Muscle layer of colon (tissue), 2 donors: ENCODE measurements around the gene ALDH5A1.

Experiments used
- H3K27ac ChIP-seq: one replicate; pipeline ENCODE4 v1.7.0; 2013; ENCODE audit warnings: low read depth, mild to moderate bottlenecking, low read length, moderate library complexity
- H3K27me3 ChIP-seq, 2 donors: one replicate each; pipeline ENCODE4 v1.7.0; 2013; ENCODE audit warnings: low read length in 2 of 2, mild to moderate bottlenecking in 2 of 2; ENCODE audit not compliant: insufficient read depth in 2 of 2, control insufficient read depth in 1 of 2
- H3K36me3 ChIP-seq: one replicate; pipeline ENCODE4 v1.7.0; 2013; ENCODE audit warnings: mild to moderate bottlenecking, low read length; ENCODE audit not compliant: insufficient read depth
- H3K4me1 ChIP-seq: one replicate; pipeline ENCODE4 v1.7.0; 2013; ENCODE audit warnings: mild to moderate bottlenecking, low read length; ENCODE audit not compliant: insufficient read depth
- H3K4me3 ChIP-seq, 2 donors: one replicate each; pipeline ENCODE4 v1.7.0; 2013; ENCODE audit warnings: low read length in 2 of 2, low read depth in 1 of 2, mild to moderate bottlenecking in 1 of 2, moderate library complexity in 1 of 2
- H3K9ac ChIP-seq: one replicate; pipeline ENCODE4 v1.7.0; 2013; ENCODE audit warnings: low read length
- H3K9me3 ChIP-seq: one replicate; pipeline ENCODE4 v1.7.0; 2013; ENCODE audit warnings: mild to moderate bottlenecking, low read length
- donor health status: abdominal sarcoma.
- donor health status: Adenocarcinoma of cecum.

ALDH5A1 gene

GRCh38 chr6:24551139-24551538, 56.4 kb downstream of the ALDH5A1 start:
- Histone ChIP-seq H3K36me3 (no peaks in the 10 kb centered on the region), H3K9ac (no peak overlapping the region), H3K9me3 (no peaks in the 10 kb centered on the region), H3K27ac (no peak overlapping the region), H3K4me3 (no peak overlapping the region), H3K4me1 (no peaks in the 10 kb centered on the region), H3K27me3 (no peaks in the 10 kb centered on the region)

- Histone ChIP-seq H3K9ac (no peak overlapping the region), H3K4me1 (no peaks in the 10 kb centered on the region), H3K27me3 (no peaks in the 10 kb centered on the region), H3K36me3 (no peaks in the 10 kb centered on the region), H3K27ac (no peak overlapping the region), H3K9me3 (no peaks in the 10 kb centered on the region), H3K4me3 (no peak overlapping the region)
These were observed 59.7 kb downstream of the ALDH5A1 start for GRCh38 chr6:24554474-24554873.

- Histone ChIP-seq H3K9ac (no peak overlapping the region), H3K9me3 (no peaks in the 10 kb centered on the region), H3K36me3 (no peaks in the 10 kb centered on the region), H3K4me3 (no peak overlapping the region), H3K27me3 (no peaks in the 10 kb centered on the region), H3K27ac (no peak overlapping the region), H3K4me1 (no peaks in the 10 kb centered on the region)
These were observed 63.7 kb downstream of the ALDH5A1 start for GRCh38 chr6:24558516-24558915.

GRCh38 chr6:24564081-24564480, 69.3 kb downstream of the ALDH5A1 start:
- H3K4me3 ChIP-seq, result no peak overlapping the region
- no peaks in the 10 kb centered on the region for H3K27me3 ChIP-seq
- H3K36me3 ChIP-seq, result no peaks in the 10 kb centered on the region
- H3K27ac ChIP-seq, result no peak overlapping the region
- H3K9ac ChIP-seq, result no peak overlapping the region
- no peaks in the 10 kb centered on the region for H3K4me1 ChIP-seq
- H3K9me3 ChIP-seq, result no peaks in the 10 kb centered on the region

- Histone ChIP-seq H3K9ac (no peak overlapping the region), H3K9me3 (no peaks in the 10 kb centered on the region), H3K4me1 (no peaks in the 10 kb centered on the region), H3K27me3 (no peaks in the 10 kb centered on the region), H3K4me3 (no peak overlapping the region), H3K27ac (no peak overlapping the region), H3K36me3 (no peaks in the 10 kb centered on the region)
These were observed 70.4 kb downstream of the ALDH5A1 start for GRCh38 chr6:24565196-24565595.

- H3K9me3 ChIP-seq, result no peaks in the 10 kb centered on the region
- H3K4me3 ChIP-seq, result no peak overlapping the region
- no peaks in the 10 kb centered on the region for H3K4me1 ChIP-seq
- H3K36me3 ChIP-seq, result no peaks in the 10 kb centered on the region
- no peak overlapping the region for H3K27ac ChIP-seq
- H3K27me3 ChIP-seq, result no peaks in the 10 kb centered on the region
- no peak overlapping the region for H3K9ac ChIP-seq
These were observed 71.4 kb downstream of the ALDH5A1 start for GRCh38 chr6:24566020-24566767.

- no peaks in the 10 kb centered on the region for H3K4me1 ChIP-seq
- H3K9me3 ChIP-seq, result no peaks in the 10 kb centered on the region
- no peaks in the 10 kb centered on the region for H3K36me3 ChIP-seq
- no peaks in the 10 kb centered on the region for H3K27me3 ChIP-seq
- no peak overlapping the region for H3K27ac ChIP-seq
- H3K4me3 ChIP-seq, result no peak overlapping the region
- H3K9ac ChIP-seq, result no peak overlapping the region
These were observed 73.9 kb downstream of the ALDH5A1 start for GRCh38 chr6:24568683-24569082.

- Histone ChIP-seq H3K4me3 (no peak overlapping the region), H3K4me1 (no peaks in the 10 kb centered on the region), H3K9me3 (no peaks in the 10 kb centered on the region), H3K36me3 (no peaks in the 10 kb centered on the region), H3K27me3 (no peaks in the 10 kb centered on the region), H3K27ac (no peak overlapping the region), H3K9ac (no peak overlapping the region)
These were observed 75.0 kb downstream of the ALDH5A1 start for GRCh38 chr6:24569811-24570210.

- no peak overlapping the region for H3K9ac ChIP-seq
These were observed 76.6 kb downstream of the ALDH5A1 start for GRCh38 chr6:24571361-24571760.

GRCh38 chr6:24574809-24575208, 80.0 kb downstream of the ALDH5A1 start:
- Histone ChIP-seq H3K9me3 (no peaks in the 10 kb centered on the region), H3K27me3 (no peaks in the 10 kb centered on the region), H3K36me3 (no peaks in the 10 kb centered on the region), H3K4me1 (no peaks in the 10 kb centered on the region), H3K27ac (no peak overlapping the region), H3K9ac (no peak overlapping the region), H3K4me3 (no peak overlapping the region)

More at GRCh38 chr6:24571361-24571760, 76.6 kb downstream of the ALDH5A1 start:
- H3K27ac ChIP-seq, result no peak overlapping the region
- no peaks in the 10 kb centered on the region for H3K27me3 ChIP-seq
- H3K9me3 ChIP-seq, result no peaks in the 10 kb centered on the region
- no peaks in the 10 kb centered on the region for H3K36me3 ChIP-seq
- H3K4me1 ChIP-seq, result no peaks in the 10 kb centered on the region
- no peak overlapping the region for H3K4me3 ChIP-seq

GRCh38 chr6:24576447-24576846, 81.7 kb downstream of the ALDH5A1 start:
- Histone ChIP-seq H3K36me3 (no peaks in the 10 kb centered on the region), H3K27ac (no peak overlapping the region), H3K27me3 (no peaks in the 10 kb centered on the region), H3K4me1 (no peaks in the 10 kb centered on the region), H3K9ac (no peak overlapping the region), H3K4me3 (no peak overlapping the region), H3K9me3 (no peaks in the 10 kb centered on the region)

GRCh38 chr6:24581084-24581669, 86.4 kb downstream of the ALDH5A1 start:
- Histone ChIP-seq H3K27me3 (no peaks in the 10 kb centered on the region), H3K4me3 (no peak overlapping the region), H3K36me3 (no peaks in the 10 kb centered on the region), H3K27ac (no peak overlapping the region), H3K4me1 (peaks cover 12% of the 10 kb centered on the region), H3K9me3 (no peaks in the 10 kb centered on the region), H3K9ac (no peak overlapping the region)
